SK-N-SH treated with all-trans-retinoic acid at 6 μM for 48 hours (cell line): ENCODE data around the gene SERHL2.

Experiments used
- ARNTL ChIP-seq: fragments of 450-650 bp; formaldehyde crosslinking; IDR thresholded peaks from 2 replicates; pipeline ENCODE4 v1.5.0; 2020; ENCODE audit warnings: low read depth, mild to moderate bottlenecking, moderate library complexity, borderline replicate concordance
- CREB5 ChIP-seq: fragments of 250-450 bp; sonication (Bioruptor Pico); IDR thresholded peaks from 2 replicates; pipeline ENCODE4 v1.5.1; 2020; ENCODE audit warnings: low read depth, mild to moderate bottlenecking, moderate library complexity
- CSRNP3 ChIP-seq: fragments of 250-450 bp; sonication (Bioruptor Pico); IDR thresholded peaks from 2 replicates; pipeline ENCODE4 v1.5.1; 2021; ENCODE audit warnings: mild to moderate bottlenecking, moderate library complexity
- PATZ1 ChIP-seq: fragments of 250-450 bp; sonication (Bioruptor Pico); IDR thresholded peaks from 2 replicates; pipeline ENCODE4 v1.8.0; 2020; ENCODE audit warnings: mild to moderate bottlenecking, moderate library complexity, borderline replicate concordance
- POU6F1 ChIP-seq: fragments of 250-450 bp; sonication (Bioruptor Pico); IDR thresholded peaks from 2 replicates; pipeline ENCODE4 v1.8.0; 2021; ENCODE audit warnings: low read depth, mild to moderate bottlenecking, moderate library complexity, borderline replicate concordance
- PPARA ChIP-seq: fragments of 250-450 bp; sonication (Bioruptor Pico); IDR thresholded peaks from 2 replicates; pipeline ENCODE4 v1.5.0; 2020; ENCODE audit warnings: mild to moderate bottlenecking, borderline replicate concordance
- SNAI2 ChIP-seq: fragments of 250-450 bp; sonication (Bioruptor Pico); IDR thresholded peaks from 2 replicates; pipeline ENCODE4 v1.5.0; 2020; ENCODE audit warnings: mild to moderate bottlenecking, moderate library complexity
- TOX ChIP-seq: fragments of 250-450 bp; sonication (Bioruptor Pico); IDR thresholded peaks from 2 replicates; pipeline ENCODE4 v1.8.0; 2021; ENCODE audit warnings: mild to moderate bottlenecking, moderate library complexity, borderline replicate concordance
- ZFP3 ChIP-seq: fragments of 250-450 bp; sonication (Bioruptor Pico); IDR thresholded peaks from 2 replicates; pipeline ENCODE4 v1.5.0; 2020; ENCODE audit warnings: mild to moderate bottlenecking, moderate library complexity
- ZNF70 ChIP-seq: fragments of 450-650 bp; formaldehyde crosslinking; IDR thresholded peaks from 2 replicates; pipeline ENCODE4 v1.5.0; 2020; ENCODE audit warnings: mild to moderate bottlenecking, moderate library complexity

DNA sequence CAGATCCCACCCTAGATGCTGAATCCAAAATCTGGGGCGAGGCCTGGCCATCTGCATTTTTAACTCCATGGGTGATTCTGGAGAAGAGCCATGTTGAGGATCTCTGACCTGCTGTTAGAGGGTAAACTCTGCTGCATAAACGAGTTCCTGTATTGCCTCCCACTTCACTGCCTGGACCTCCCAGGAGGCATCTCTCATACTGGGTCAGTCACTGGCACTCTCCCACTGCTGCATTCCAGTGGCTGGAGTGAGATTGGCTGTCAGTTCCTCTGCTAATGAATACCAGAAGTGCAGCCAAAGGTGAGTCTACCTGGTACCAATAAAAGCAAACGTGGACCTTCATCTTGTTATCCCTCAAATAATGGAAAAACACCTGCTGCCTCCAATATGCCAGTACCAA, 50.6 kb downstream of the SERHL2 start:
- TF ChIP-seq ARNTL (CRISPR knock-in tag) = no peak
- no peak for TF ChIP-seq ZFP3
- TF ChIP-seq PATZ1 (CRISPR knock-in tag) = no peak
- no peak for TF ChIP-seq SNAI2
- no peak for TF ChIP-seq POU6F1 (CRISPR knock-in tag)
- TF ChIP-seq ZNF70 (CRISPR knock-in tag) = no peak
- no peak for TF ChIP-seq CSRNP3 (CRISPR knock-in tag)
- TF ChIP-seq TOX (CRISPR knock-in tag) = no peak
- TF ChIP-seq CREB5 = no peak
- no peak for TF ChIP-seq PPARA (CRISPR knock-in tag)
